GM03348 (cell line): Measurements from ENCODE around the gene ASCC1.
"Not testable (repeated sequence)": the region's sequence is repeated elsewhere in the genome, so short reads cannot be mapped to it uniquely, and the experiment has no call there.

Experiments
- DNase-seq: peaks from one replicate; pipeline ENCODE4 v3.0.0; 2012; ENCODE audit warnings: low spot score

ASCC1 gene

DNA sequence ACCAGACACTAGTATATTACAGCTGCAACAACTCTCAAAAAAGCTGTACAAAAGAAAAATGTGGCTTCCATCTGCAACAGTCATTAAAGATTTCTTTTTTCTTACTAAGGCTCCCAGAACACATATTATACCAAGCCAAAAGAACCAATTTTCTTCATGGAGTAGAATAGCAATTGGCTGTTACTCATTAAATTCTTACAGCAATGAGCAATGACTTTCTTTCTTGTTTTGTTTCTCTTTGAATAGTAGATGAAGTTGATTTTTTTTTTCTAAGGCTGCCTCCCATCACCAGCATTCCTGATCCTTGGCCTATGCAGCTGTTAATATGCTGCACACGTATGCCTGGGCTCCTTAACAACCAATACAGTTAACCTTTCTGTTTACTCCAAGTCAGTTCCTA lies 91.1 kb downstream of the ASCC1 start:
- peak; percentile 51 for DNase-seq

DNA sequence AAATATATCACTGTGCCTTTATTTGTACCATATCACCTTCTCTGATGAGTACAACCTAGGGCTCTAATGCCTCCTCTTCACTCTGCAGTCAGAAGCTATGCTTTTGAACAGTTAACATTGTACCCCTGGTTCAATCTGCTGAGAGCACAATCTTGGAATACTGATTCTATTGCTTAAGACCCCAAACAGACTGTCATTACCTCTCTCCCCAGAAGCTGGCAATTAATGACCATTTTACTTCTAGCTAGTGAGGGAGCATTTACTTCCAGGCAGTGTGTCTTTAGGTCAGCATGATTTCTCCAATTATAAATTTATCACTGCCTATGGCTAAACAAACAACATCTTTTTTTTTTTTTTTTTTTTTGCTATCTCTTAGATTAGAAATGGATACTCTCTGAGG lies 91.7 kb downstream of the ASCC1 start:
- no peak for DNase-seq

DNA sequence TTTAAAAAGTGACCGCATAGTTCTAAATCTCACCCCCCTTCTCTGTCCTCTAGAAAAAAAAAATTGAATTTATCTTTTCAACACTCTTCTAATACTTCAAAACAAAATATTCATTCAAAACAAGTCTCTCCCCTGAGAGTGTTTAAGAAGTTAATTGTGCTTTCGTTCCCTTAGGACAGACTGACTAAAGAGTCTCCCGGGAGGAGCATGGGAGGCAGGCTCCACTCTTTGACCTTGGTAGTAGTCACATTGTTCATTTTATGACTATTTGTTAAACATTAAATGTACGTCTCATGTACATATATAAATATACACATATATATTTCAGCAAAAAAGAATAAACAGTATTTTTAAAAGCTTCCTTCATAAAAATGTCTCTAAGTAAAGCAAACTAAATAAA lies 92.5 kb downstream of the ASCC1 start:
- DNase-seq: no peak

DNA sequence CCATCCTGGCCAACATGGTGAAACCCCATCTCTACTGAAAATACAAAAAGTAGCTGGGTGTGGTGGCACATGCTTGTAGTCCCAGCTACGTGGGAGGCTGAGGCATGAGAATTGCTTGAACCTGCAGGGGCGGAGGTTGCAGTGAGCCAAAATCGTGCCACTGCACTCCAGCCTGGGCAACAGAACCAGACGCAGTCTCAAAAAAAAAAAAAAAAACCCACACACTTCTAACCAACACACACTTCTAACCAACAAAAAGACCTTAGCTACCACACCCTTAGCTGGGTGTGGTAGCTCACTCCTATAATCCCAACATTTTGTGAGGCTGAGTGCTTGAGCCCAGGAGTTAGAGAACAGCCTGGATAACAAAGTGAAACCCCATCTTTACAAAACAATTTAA lies 93.9 kb downstream of the ASCC1 start:
- no peak for DNase-seq

GRCh38 chr10:72121389-72121788 lies 94.7 kb downstream of the ASCC1 start:
- no peak for DNase-seq

DNA sequence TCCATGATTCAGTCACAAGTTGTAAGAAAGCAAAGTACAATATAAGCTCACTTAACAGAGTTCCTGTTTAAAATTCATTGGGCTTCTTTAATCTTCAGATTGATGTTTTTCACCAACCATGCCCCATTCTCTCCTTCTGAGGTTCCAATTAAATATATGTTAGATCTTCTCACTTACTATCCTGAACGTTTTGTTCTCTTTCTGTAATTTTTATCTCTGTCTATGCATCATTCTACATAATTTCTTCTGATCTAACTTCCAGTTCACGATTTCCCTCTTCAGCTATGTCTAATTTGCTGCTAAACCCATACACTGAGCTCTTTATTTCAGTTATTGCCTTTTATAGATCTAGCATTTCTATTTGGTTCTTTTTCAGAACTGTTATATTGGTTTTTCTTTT lies 99.7 kb downstream of the ASCC1 start:
- DNase-seq: no peak

GRCh38 chr10:72114706-72115450 lies 101.2 kb downstream of the ASCC1 start:
- DNase-seq: no peak

DNA sequence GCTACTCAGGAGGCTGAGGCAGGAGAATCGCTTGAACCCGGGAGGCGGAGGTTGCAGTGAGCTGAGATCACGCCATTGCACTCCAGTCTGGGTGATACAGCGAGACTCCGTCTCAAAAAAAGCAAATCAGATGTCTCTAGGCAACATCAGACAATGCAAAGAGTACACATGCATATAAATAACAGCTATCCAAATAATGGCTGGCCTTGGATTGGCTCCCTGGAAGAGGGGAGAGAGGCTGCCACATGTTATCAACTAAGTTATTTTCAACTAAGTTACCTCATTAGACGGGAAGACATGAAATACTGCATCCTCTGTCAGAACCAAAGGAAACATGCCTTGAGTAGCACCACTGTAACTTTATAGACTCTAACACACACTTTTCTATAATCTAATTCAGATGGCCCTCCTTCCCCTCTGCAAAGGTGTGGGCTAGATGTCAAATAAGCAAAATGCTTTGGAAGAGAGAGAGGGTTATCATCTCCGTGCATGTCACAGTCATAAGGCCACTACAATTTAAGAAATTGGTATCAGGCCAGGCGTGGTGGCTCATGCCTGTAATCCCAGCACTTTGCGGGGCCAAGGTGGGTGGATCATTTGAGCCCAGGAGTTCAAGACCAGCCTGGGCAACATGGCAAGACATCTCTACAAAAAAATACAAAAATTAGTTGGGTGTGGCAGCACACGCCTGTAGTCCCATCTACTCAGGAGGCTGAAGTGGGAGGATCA lies 105.2 kb downstream of the ASCC1 start:
- DNase-seq: no peak

GRCh38 chr10:72109636-72110157 lies 106.4 kb downstream of the ASCC1 start:
- no peak for DNase-seq

DNA sequence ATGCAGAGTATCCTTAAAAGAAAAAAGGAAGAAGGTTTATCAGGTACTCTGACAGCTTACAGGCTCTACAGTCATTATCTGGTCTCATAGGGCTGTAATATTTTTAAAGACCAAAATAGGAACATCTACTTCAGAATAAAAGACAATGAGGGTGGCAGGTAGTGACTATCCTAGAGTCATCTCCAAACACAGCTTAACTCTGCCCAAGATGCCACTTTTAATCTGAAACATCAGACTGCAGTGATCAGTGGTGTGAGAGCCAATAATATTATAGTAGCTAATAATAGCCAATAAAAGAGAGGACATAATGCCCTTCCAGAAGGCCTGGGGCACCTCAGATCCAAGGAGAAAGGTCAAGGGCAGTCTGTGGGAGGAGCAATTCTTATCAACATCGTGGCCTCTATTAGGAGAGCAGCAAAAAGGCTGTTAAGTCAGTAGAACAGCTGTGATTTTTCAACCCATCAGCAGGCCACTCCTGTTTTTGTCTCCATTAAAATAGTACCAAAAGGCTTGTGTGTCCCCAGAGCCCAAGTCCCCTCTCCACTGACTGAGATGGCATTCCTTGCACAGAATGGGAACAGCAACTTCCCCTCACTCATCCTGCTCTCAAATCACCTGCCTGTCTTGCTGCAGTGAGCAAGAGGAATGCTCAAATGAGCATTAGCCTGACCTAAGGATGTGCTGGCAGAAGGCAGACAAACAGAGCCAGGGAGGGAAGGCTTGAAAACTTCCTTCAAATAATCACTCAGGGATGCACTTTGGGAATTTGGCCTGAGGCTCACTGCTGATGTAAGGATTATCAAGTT lies 107.0 kb downstream of the ASCC1 start:
- DNase-seq: no peak

DNA sequence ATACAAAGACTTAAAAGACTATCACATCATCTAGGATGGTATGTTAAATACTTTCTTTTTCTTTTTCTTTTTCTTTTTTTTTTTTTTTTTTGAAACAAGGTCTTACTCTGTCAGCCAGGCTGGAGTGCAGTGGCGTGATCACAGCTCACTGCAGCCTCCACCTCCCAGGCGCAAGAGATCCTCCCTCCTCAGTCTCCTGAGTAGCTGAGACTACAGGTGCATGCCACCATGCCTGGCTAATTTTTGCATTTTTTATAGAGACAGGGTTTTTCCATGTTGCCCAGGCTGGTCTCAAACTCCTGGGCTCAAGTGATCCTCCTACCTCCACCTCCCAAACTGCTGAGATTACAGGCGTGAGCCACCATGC lies 108.1 kb downstream of the ASCC1 start:
- not testable (repeated sequence) for DNase-seq

- no peak for DNase-seq
Measured at GRCh38 chr10:72107325-72108003, 108.6 kb downstream of the ASCC1 start.

- DNase-seq: no peak
Measured at GRCh38 chr10:72106896-72107295, 109.2 kb downstream of the ASCC1 start.

GRCh38 chr10:72106154-72106849 lies 109.8 kb downstream of the ASCC1 start:
- DNase-seq: no peak

- DNase-seq: no peak
Measured at GRCh38 chr10:72105710-72106109, 110.4 kb downstream of the ASCC1 start.

DNA sequence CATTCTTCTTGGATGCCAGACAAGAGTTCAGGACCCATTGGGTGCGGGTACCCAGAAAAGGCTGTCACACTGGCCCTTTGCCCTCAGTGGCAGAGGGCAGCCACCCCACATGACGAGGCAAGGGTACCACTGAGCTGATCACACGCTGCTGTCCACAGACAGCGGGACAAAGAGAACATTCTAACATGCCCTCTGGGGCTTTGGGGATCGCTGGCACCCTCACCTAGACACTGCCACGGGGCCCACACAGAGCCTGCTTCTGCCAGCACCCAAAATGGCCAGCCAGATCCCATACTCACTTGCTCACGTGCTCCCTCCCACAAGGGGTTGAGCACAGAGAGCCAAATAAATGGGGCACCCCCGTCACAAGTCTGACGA lies 111.0 kb downstream of the ASCC1 start:
- no peak for DNase-seq

DNA sequence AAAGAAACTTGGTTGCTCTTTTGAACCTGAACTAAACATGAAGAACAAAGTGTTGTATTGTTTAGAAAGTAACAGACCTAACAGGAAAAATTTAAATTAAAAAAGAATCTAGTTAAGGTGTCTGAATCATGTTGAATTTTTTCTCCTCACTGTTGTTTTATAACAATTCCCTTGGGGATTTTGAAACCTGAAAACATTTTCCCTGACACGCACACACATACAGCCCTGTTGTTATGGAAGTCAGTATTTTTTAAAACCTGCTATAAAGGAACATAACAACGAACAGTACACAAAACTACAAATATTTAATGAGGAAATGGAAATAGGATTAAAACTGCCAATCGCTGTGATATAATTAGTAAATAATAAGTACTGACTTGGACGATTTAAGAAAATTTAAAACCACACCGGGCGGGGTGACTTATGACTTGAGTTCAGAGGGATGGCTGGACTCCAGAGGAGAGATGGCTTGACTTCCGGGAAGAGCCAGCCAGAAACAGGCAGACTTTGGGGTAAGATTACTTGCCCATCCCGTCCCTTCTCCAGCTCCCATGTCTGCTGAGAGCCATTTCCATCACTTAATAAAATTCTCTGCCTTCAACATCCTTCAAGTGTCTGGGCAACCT lies 111.5 kb downstream of the ASCC1 start:
- DNase-seq: peak; percentile 43

DNA sequence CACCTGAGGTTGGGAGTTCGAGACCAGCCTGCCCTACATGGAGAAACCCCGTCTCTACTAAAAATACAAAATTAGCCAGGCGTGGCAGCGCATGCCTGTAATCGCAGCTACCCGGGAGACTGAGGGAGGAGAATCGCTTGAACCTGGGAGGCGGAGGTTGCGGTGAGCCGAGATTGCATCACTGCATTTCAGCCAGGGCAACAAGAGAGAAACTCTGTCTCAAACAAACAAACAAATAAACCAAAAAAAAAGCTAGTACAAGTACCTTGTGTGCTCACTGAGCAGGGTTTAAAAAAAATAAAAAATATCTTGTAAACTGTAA lies 116.5 kb downstream of the ASCC1 start:
- no peak for DNase-seq

- no peak for DNase-seq
Measured at GRCh38 chr10:72098836-72099599, 117.1 kb downstream of the ASCC1 start.

DNA sequence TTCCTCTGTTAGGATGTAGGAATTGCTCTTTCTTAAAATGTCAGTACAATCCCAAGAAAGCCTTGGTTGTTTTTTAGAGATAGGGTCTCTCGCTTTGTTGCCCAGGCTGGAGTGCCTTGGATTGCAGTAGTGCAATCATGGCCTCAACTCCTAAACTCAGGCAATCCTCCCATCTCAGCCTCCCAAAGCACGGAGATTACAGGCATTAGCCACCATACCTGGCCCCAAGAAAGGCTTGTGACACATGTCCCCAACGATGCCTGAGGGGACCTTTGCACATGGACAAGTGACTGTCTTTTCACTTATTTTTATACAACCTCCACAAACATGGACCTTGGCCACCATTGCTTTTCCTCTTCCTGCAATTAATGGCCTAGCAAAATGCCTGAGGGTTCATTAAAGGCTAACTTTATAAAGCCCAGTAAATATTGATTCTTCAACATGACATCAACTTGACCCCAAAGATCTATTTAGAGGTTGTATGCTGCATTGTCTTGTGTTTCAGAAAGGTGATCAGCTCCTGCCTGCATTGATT lies 117.7 kb downstream of the ASCC1 start:
- DNase-seq: no peak
